ENCODE data around the gene ECI1. TPM values are rescaled to one million over a fixed set of nuclear protein-coding genes. Genes with fewer than 3 reads are reported as not detected.

Gene ECI1
- total RNA-seq, 1 donor from 2014 or later, result 72.9 TPM

DNA sequence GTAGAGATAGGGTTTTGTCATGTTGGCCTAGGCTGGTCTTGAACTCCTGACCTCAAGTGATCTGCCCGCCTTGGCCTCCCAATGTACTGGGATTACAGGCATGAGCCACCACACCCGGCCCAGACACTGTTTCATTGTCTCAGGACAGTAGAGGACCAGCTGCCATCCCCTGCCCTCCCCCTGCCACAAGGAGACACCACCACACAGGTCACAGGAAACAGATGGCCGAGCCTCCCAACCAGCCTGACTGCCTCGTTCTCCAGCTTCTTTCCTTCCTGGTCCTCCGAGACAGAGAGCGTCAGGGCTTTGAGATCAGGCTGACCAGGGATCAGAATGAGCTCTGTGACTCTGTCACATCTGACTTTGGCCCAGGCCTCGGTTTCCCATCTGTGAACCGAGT is 37.3 kb upstream of the ECI1 start:
- Histone ChIP-seq H3K9me3 (no peaks in the 10 kb centered on the region), H3K27me3 (no peaks in the 10 kb centered on the region), H3K4me3 (no peak overlapping the region), H3K36me3 (no peaks in the 10 kb centered on the region), H3K4me1 (no peaks in the 10 kb centered on the region), H3K27ac (no peak overlapping the region)
- DNase-seq (ENCODE audit: extremely low spot score in 2 of 2), result no peak
- intact Hi-C loops (cut with DNase I), result no loop called here
- TF ChIP-seq POLR2A (IDR thresholded peaks at IDR 0.05) (no peak), POLR2AphosphoS5 (IDR thresholded peaks at IDR 0.05; ENCODE audit: insufficient read depth in 1 of 2, low read depth in 1 of 2) (no peak), CTCF (IDR thresholded peaks at IDR 0.05) (no peak)

- no peaks in the 10 kb centered on the region for H3K36me3 ChIP-seq
- intact Hi-C loops (cut with DNase I), result no loop called here
- H3K27me3 ChIP-seq, result no peaks in the 10 kb centered on the region
- H3K9me3 ChIP-seq, result no peaks in the 10 kb centered on the region
- no peak for DNase-seq (ENCODE audit: extremely low spot score in 2 of 2)
- H3K27ac ChIP-seq, result no peak overlapping the region
- no peak for TF ChIP-seq CTCF (IDR thresholded peaks at IDR 0.05)
- no peak for TF ChIP-seq POLR2A (IDR thresholded peaks at IDR 0.05)
- no peak for TF ChIP-seq POLR2AphosphoS5 (IDR thresholded peaks at IDR 0.05; ENCODE audit: insufficient read depth in 1 of 2, low read depth in 1 of 2)
- no peak overlapping the region for H3K4me3 ChIP-seq
- no peaks in the 10 kb centered on the region for H3K4me1 ChIP-seq
These were observed 36.6 kb upstream of the ECI1 start for GRCh38 chr16:2287916-2288547.

- no peak overlapping the region for H3K27ac ChIP-seq
- H3K9me3 ChIP-seq, result no peaks in the 10 kb centered on the region
- no peak overlapping the region for H3K4me3 ChIP-seq
- intact Hi-C loops (cut with DNase I), result no loop called here
- H3K36me3 ChIP-seq, result no peaks in the 10 kb centered on the region
- H3K27me3 ChIP-seq, result no peaks in the 10 kb centered on the region
- no peaks in the 10 kb centered on the region for H3K4me1 ChIP-seq
- TF ChIP-seq CTCF (IDR thresholded peaks at IDR 0.05) (no peak), POLR2A (IDR thresholded peaks at IDR 0.05) (no peak), POLR2AphosphoS5 (IDR thresholded peaks at IDR 0.05; ENCODE audit: insufficient read depth in 1 of 2, low read depth in 1 of 2) (no peak)
- DNase-seq (ENCODE audit: extremely low spot score in 2 of 2), result no peak
These were observed 35.2 kb upstream of the ECI1 start for GRCh38 chr16:2286550-2286949.

- intact Hi-C loops (cut with DNase I), result no loop called here
- no peaks in the 10 kb centered on the region for H3K27me3 ChIP-seq
- no peaks in the 10 kb centered on the region for H3K4me1 ChIP-seq
- H3K9me3 ChIP-seq, result no peaks in the 10 kb centered on the region
- no peak for TF ChIP-seq POLR2A (IDR thresholded peaks at IDR 0.05)
- no peak for TF ChIP-seq CTCF (IDR thresholded peaks at IDR 0.05)
- TF ChIP-seq POLR2AphosphoS5 (IDR thresholded peaks at IDR 0.05; ENCODE audit: insufficient read depth in 1 of 2, low read depth in 1 of 2), result no peak
- H3K4me3 ChIP-seq, result no peak overlapping the region
- no peak for DNase-seq (ENCODE audit: extremely low spot score in 2 of 2)
- H3K27ac ChIP-seq, result no peak overlapping the region
- no peaks in the 10 kb centered on the region for H3K36me3 ChIP-seq
These were observed 34.4 kb upstream of the ECI1 start for GRCh38 chr16:2285731-2286191.

GRCh38 chr16:2284797-2285576 is 33.6 kb upstream of the ECI1 start:
- Histone ChIP-seq H3K27me3 (no peaks in the 10 kb centered on the region), H3K36me3 (no peaks in the 10 kb centered on the region), H3K27ac (no peak overlapping the region), H3K4me1 (no peaks in the 10 kb centered on the region), H3K4me3 (no peak overlapping the region), H3K9me3 (no peaks in the 10 kb centered on the region)
- TF ChIP-seq CTCF (IDR thresholded peaks at IDR 0.05) (no peak), POLR2AphosphoS5 (IDR thresholded peaks at IDR 0.05; ENCODE audit: insufficient read depth in 1 of 2, low read depth in 1 of 2) (no peak), POLR2A (IDR thresholded peaks at IDR 0.05) (no peak)
- intact Hi-C loops (cut with DNase I), result no loop called here
- DNase-seq (ENCODE audit: extremely low spot score in 2 of 2), result no peak

Data from vagina (tissue), 2 donors.